Measurements from ENCODE around the gene SIK2.

Gene SIK2

GRCh38 chr11:111620518-111620917 is 18.3 kb downstream of the SIK2 start:
- no peak overlapping the region for H3K4me3 ChIP-seq (ENCODE audit: low read depth, low read length)
- H3K27me3 ChIP-seq (ENCODE audit: control insufficient read depth, insufficient read depth, low read length), result no peaks in the 10 kb centered on the region
- TF ChIP-seq, protein P1, sequence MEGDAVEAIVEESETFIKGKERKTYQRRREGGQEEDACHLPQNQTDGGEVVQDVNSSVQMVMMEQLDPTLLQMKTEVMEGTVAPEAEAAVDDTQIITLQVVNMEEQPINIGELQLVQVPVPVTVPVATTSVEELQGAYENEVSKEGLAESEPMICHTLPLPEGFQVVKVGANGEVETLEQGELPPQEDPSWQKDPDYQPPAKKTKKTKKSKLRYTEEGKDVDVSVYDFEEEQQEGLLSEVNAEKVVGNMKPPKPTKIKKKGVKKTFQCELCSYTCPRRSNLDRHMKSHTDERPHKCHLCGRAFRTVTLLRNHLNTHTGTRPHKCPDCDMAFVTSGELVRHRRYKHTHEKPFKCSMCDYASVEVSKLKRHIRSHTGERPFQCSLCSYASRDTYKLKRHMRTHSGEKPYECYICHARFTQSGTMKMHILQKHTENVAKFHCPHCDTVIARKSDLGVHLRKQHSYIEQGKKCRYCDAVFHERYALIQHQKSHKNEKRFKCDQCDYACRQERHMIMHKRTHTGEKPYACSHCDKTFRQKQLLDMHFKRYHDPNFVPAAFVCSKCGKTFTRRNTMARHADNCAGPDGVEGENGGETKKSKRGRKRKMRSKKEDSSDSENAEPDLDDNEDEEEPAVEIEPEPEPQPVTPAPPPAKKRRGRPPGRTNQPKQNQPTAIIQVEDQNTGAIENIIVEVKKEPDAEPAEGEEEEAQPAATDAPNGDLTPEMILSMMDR (IDR thresholded peaks at IDR 0.05), result no peak
- H2AFZ ChIP-seq, result no peak overlapping the region
- no peak overlapping the region for H3K27ac ChIP-seq
- no peaks in the 10 kb centered on the region for H3K36me3 ChIP-seq (ENCODE audit: control insufficient read depth, insufficient read depth, low read length)
- H3K4me1 ChIP-seq, result no peaks in the 10 kb centered on the region
- peaks cover 11% of the 10 kb centered on the region for H3K79me2 ChIP-seq
- H3K9ac ChIP-seq, result no peak overlapping the region
- no peak overlapping the region for H3K4me2 ChIP-seq (ENCODE audit: low read length)
- no peaks in the 10 kb centered on the region for H3K9me3 ChIP-seq (ENCODE audit: control insufficient read depth, low read length)

- no peak overlapping the region for H3K27ac ChIP-seq
- H3K4me3 ChIP-seq (ENCODE audit: low read depth, low read length), result no peak overlapping the region
- no peak overlapping the region for H3K4me2 ChIP-seq (ENCODE audit: low read length)
- no peaks in the 10 kb centered on the region for H3K9me3 ChIP-seq (ENCODE audit: control insufficient read depth, low read length)
- H3K27me3 ChIP-seq (ENCODE audit: control insufficient read depth, insufficient read depth, low read length), result no peaks in the 10 kb centered on the region
- H3K9ac ChIP-seq, result no peak overlapping the region
- TF ChIP-seq, protein P1 (IDR thresholded peaks at IDR 0.05), result no peak
- no peaks in the 10 kb centered on the region for H3K36me3 ChIP-seq (ENCODE audit: control insufficient read depth, insufficient read depth, low read length)
- no peak overlapping the region for H2AFZ ChIP-seq
- H3K4me1 ChIP-seq, result no peaks in the 10 kb centered on the region
- H3K79me2 ChIP-seq, result peaks cover 8% of the 10 kb centered on the region
Measured at GRCh38 chr11:111623527-111624030, 21.3 kb downstream of the SIK2 start.

DNA sequence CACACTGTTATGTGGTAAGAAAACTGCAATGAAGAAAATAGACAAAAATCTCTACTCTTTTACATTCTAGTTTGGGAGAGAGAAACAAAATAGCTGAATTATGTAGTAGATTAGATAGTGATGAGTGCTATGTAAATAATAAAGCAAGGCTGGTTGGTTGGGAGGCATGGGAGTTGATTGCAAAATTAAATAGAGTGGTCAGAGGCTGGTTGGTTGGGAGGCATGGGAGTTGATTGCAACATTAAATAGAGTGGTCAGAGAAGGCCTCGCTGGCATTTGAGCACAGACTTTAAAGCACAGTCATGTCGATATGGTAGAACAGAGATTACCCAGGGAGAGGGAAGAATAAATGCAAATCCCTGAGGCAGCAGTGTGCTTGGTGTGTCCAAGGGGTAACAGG is 22.4 kb downstream of the SIK2 start:
- no peaks in the 10 kb centered on the region for H3K36me3 ChIP-seq (ENCODE audit: control insufficient read depth, insufficient read depth, low read length)
- no peak overlapping the region for H3K4me3 ChIP-seq (ENCODE audit: low read depth, low read length)
- peaks cover 8% of the 10 kb centered on the region for H3K79me2 ChIP-seq
- H3K4me2 ChIP-seq (ENCODE audit: low read length), result no peak overlapping the region
- no peak overlapping the region for H3K9ac ChIP-seq
- no peaks in the 10 kb centered on the region for H3K27me3 ChIP-seq (ENCODE audit: control insufficient read depth, insufficient read depth, low read length)
- TF ChIP-seq, protein P1 (IDR thresholded peaks at IDR 0.05), result no peak
- no peaks in the 10 kb centered on the region for H3K4me1 ChIP-seq
- H2AFZ ChIP-seq, result no peak overlapping the region
- H3K27ac ChIP-seq, result no peak overlapping the region
- H3K9me3 ChIP-seq (ENCODE audit: control insufficient read depth, low read length), result no peaks in the 10 kb centered on the region

GRCh38 chr11:111627591-111627990 is 25.3 kb downstream of the SIK2 start:
- no peaks in the 10 kb centered on the region for H3K4me1 ChIP-seq
- no peak overlapping the region for H3K27ac ChIP-seq
- no peak overlapping the region for H3K4me2 ChIP-seq (ENCODE audit: low read length)
- peaks cover 8% of the 10 kb centered on the region for H3K79me2 ChIP-seq
- H3K9me3 ChIP-seq (ENCODE audit: control insufficient read depth, low read length), result no peaks in the 10 kb centered on the region
- no peak overlapping the region for H2AFZ ChIP-seq
- H3K4me3 ChIP-seq (ENCODE audit: low read depth, low read length), result no peak overlapping the region
- no peaks in the 10 kb centered on the region for H3K27me3 ChIP-seq (ENCODE audit: control insufficient read depth, insufficient read depth, low read length)
- no peaks in the 10 kb centered on the region for H3K36me3 ChIP-seq (ENCODE audit: control insufficient read depth, insufficient read depth, low read length)
- TF ChIP-seq, protein P1 (IDR thresholded peaks at IDR 0.05), result no peak
- no peak overlapping the region for H3K9ac ChIP-seq

DNA sequence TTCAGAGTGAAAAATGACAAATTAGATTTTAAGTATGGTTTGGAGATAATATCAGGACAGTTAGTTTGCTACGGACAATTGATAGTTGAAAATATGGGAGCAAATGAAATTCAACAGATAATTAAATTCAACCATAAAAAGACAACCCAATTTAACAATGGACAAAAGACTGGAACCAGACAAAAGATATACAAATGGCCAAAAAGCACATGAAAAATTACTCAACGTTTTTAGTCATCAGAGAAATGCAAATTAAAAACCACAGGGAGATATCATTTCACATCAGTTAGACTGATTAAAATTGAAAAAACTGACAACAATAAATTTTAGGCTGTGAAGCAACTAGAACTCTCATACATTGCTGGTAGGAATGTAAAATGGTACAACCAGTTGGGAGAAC is 27.2 kb downstream of the SIK2 start:
- Histone ChIP-seq H3K27ac (no peak overlapping the region), H3K9ac (no peak overlapping the region), H3K4me1 (no peaks in the 10 kb centered on the region), H3K9me3 (ENCODE audit: control insufficient read depth, low read length) (no peaks in the 10 kb centered on the region), H3K4me2 (ENCODE audit: low read length) (no peak overlapping the region), H3K27me3 (ENCODE audit: control insufficient read depth, insufficient read depth, low read length) (no peaks in the 10 kb centered on the region), H3K36me3 (ENCODE audit: control insufficient read depth, insufficient read depth, low read length) (no peaks in the 10 kb centered on the region), H2AFZ (no peak overlapping the region), H3K4me3 (ENCODE audit: low read depth, low read length) (no peak overlapping the region), H3K79me2 (peaks cover 2% of the 10 kb centered on the region)
- TF ChIP-seq, protein P1 (IDR thresholded peaks at IDR 0.05), result no peak

Measured in parathyroid adenoma (tissue), 2 donors.